ENCODE data around the gene NDUFC2. TPM values are rescaled to one million over a fixed set of nuclear protein-coding genes. Genes with fewer than 3 reads are reported as not detected.

Gene NDUFC2
- total and polyA plus RNA-seq, 2 of the 13 experiments (the other 11 are each of a cell fraction or from before 2014, with no cell fraction given): 256 to 363 TPM

- TF ChIP-seq THAP7 (CRISPR knock-in tag; IDR thresholded peaks at IDR 0.05) (peak; percentile 93; the same call in 1 of the 2 replicates), ZSCAN21 (CRISPR knock-in tag; IDR thresholded peaks at IDR 0.05; ENCODE audit: borderline replicate concordance) (peak; percentile 94), HNRNPK (IDR thresholded peaks at IDR 0.05; ENCODE audit: low read depth, low read length, poor library complexity, severe bottlenecking) (no peak), SP5 (CRISPR knock-in tag; IDR thresholded peaks at IDR 0.05; ENCODE audit: borderline replicate concordance, low read depth) (peak; percentile 59; the same call in 1 of the 2 replicates), DMAP1 (CRISPR knock-in tag; IDR thresholded peaks at IDR 0.05) (peak; percentile 91), GLMP (CRISPR knock-in tag; IDR thresholded peaks at IDR 0.05; ENCODE audit: borderline replicate concordance) (no peak), THYN1 (CRISPR knock-in tag; IDR thresholded peaks at IDR 0.05; ENCODE audit: borderline replicate concordance, low read depth) (no peak), GATAD2A (CRISPR knock-in tag; IDR thresholded peaks at IDR 0.05) (peak; percentile 87), POLR2AphosphoS5 (IDR thresholded peaks at IDR 0.05; ENCODE audit: low read depth, low read length) (peak; percentile 93), JUN (CRISPR knock-in tag; IDR thresholded peaks at IDR 0.05) (no peak), XBP1 (CRISPR knock-in tag; IDR thresholded peaks at IDR 0.05) (peak; percentile 74; the same call in 1 of the 2 replicates), KMT2B (CRISPR knock-in tag; IDR thresholded peaks at IDR 0.05) (peak; percentile 99), TGIF2 (CRISPR knock-in tag; IDR thresholded peaks at IDR 0.05) (peak; percentile 91), MXD4 (CRISPR knock-in tag; IDR thresholded peaks at IDR 0.05) (peak; percentile 83), ZKSCAN1 (IDR thresholded peaks at IDR 0.05; ENCODE audit: low read length) (peak; percentile 67), NR2C2 (CRISPR knock-in tag; IDR thresholded peaks at IDR 0.05; ENCODE audit: borderline replicate concordance) (peak; percentile 81), ELF1 (CRISPR knock-in tag; IDR thresholded peaks at IDR 0.05) (peak; percentile 79), ZNF224 (CRISPR knock-in tag; IDR thresholded peaks at IDR 0.05) (peak; percentile 88; the same call in 1 of the 2 replicates), ZNF567 (CRISPR knock-in tag; IDR thresholded peaks at IDR 0.05; ENCODE audit: borderline replicate concordance) (no peak), ZNF770 (CRISPR knock-in tag; IDR thresholded peaks at IDR 0.05) (peak; percentile 76), HOXA9 (CRISPR knock-in tag; IDR thresholded peaks at IDR 0.05; ENCODE audit: borderline replicate concordance) (no peak), NAIF1 (CRISPR knock-in tag; IDR thresholded peaks at IDR 0.05; ENCODE audit: borderline replicate concordance) (no peak), RNF2 (conservative IDR thresholded peaks at IDR 0.05; ENCODE audit: low read depth) (peak; percentile 69; the same call in 1 of the 2 replicates), MATR3 (CRISPR knock-in tag; IDR thresholded peaks at IDR 0.05) (no peak), SMC3 (IDR thresholded peaks at IDR 0.05; ENCODE audit: low read length) (no peak; the same call in 1 of the 2 replicates)
- TF ChIP-seq, protein P1, sequence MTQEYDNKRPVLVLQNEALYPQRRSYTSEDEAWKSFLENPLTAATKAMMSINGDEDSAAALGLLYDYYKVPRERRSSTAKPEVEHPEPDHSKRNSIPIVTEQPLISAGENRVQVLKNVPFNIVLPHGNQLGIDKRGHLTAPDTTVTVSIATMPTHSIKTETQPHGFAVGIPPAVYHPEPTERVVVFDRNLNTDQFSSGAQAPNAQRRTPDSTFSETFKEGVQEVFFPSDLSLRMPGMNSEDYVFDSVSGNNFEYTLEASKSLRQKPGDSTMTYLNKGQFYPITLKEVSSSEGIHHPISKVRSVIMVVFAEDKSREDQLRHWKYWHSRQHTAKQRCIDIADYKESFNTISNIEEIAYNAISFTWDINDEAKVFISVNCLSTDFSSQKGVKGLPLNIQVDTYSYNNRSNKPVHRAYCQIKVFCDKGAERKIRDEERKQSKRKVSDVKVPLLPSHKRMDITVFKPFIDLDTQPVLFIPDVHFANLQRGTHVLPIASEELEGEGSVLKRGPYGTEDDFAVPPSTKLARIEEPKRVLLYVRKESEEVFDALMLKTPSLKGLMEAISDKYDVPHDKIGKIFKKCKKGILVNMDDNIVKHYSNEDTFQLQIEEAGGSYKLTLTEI (CRISPR knock-in tag; conservative IDR thresholded peaks at IDR 0.05): no peak
Measured at GRCh38 chr11:78079232-78080083, at the start of gene NDUFC2 (continued).
